IMR-90 (cell line): Measurements from ENCODE around the gene LZTS3. TPM values are rescaled to one million over a fixed set of nuclear protein-coding genes. Genes with fewer than 3 reads are reported as not detected.

Experiments used
- ATAC-seq: fragments of 200-7000 bp; cut with Tn5 transposase; 2 replicates; pipeline ENCODE4 v1.9.1; 2020; ENCODE audit warnings: low read depth, mild to moderate bottlenecking, moderate library complexity
- BruUV-seq: library from RNA; stranded (reverse); fragments of 400-500 nt; replicated peaks from 2 replicates; lab custom pipeline; 2021; lab: Mats Ljungman, UMichigan
- CTCF ChIA-PET: fragments of 300-600 bp; formaldehyde crosslinking; extraction: SDS; loops from one replicate; lab custom pipeline; 2021; ENCODE audit warnings: antibody characterized with exemption; lab: Yijun Ruan, JAX
- POLR2A ChIA-PET: fragments of 300-600 bp; sonication (Branson Sonifier 250); formaldehyde crosslinking; loops from one replicate; lab custom pipeline; 2022; ENCODE audit warnings: antibody characterized with exemption; ENCODE audit not compliant: unreplicated experiment; lab: Charles Lee
- DNase-seq: peaks from one replicate; pipeline ENCODE4 v3.0.0; 2013
- H2AFZ ChIP-seq: replicated peaks from 2 replicates; pipeline ENCODE3; 2013; ENCODE audit warnings: low read length, mild to moderate bottlenecking; ENCODE audit not compliant: poor library complexity
- H2AK5ac ChIP-seq: 2 replicates; pipeline ENCODE4 v1.6.1; 2013; ENCODE audit warnings: low read depth, low read length, inconsistent platforms
- H2AK9ac ChIP-seq: replicated peaks from 2 replicates; pipeline ENCODE3; 2013; ENCODE audit warnings: mild to moderate bottlenecking, low read depth, low read length, moderate library complexity; ENCODE audit not compliant: poor library complexity
- H2BK120ac ChIP-seq: 2 replicates; pipeline ENCODE4 v1.6.1; 2013; ENCODE audit warnings: low read depth, low read length, inconsistent platforms
- H2BK15ac ChIP-seq: 3 replicates; pipeline ENCODE4 v1.6.1; 2013; ENCODE audit warnings: low read depth, low read length, inconsistent platforms
- H2BK20ac ChIP-seq: 2 replicates; pipeline ENCODE4 v1.6.1; 2013; ENCODE audit warnings: low read depth, mild to moderate bottlenecking, inconsistent platforms, low read length, moderate library complexity
- H2BK5ac ChIP-seq: 2 replicates; pipeline ENCODE4 v1.6.1; 2013; ENCODE audit warnings: mild to moderate bottlenecking, low read depth, low read length, inconsistent platforms; ENCODE audit not compliant: poor library complexity, severe bottlenecking
- H3K14ac ChIP-seq: replicated peaks from 2 replicates; pipeline ENCODE4 v1.6.1; 2013; ENCODE audit warnings: low read depth, low read length, inconsistent platforms
- H3K18ac ChIP-seq: 2 replicates; pipeline ENCODE4 v1.6.1; 2013; ENCODE audit warnings: low read depth, low read length, control low read depth
- H3K23ac ChIP-seq: 2 replicates; pipeline ENCODE4 v1.6.1; 2013; ENCODE audit warnings: low read depth, low read length, inconsistent platforms
- H3K27ac ChIP-seq: 2 replicates; pipeline ENCODE4 v1.5.1; 2013; ENCODE audit warnings: mild to moderate bottlenecking, control low read depth, low read length; ENCODE audit not compliant: insufficient read depth
- H3K27me3 ChIP-seq: 2 replicates; pipeline ENCODE4 v1.6.1; 2013; ENCODE audit warnings: low read length; ENCODE audit not compliant: control insufficient read depth, insufficient read depth
- H3K36me3 ChIP-seq: 2 replicates; pipeline ENCODE4 v1.6.1; 2013; ENCODE audit warnings: low read length, mixed read lengths; ENCODE audit not compliant: control insufficient read depth, insufficient read depth
- H3K4ac ChIP-seq: 2 replicates; pipeline ENCODE4 v1.6.1; 2013; ENCODE audit warnings: low read depth, low read length, inconsistent platforms
- H3K4me1 ChIP-seq: 2 replicates; pipeline ENCODE4 v1.6.1; 2013; ENCODE audit warnings: low read length, mixed read lengths; ENCODE audit not compliant: control insufficient read depth, insufficient read depth
- H3K4me2 ChIP-seq: 2 replicates; pipeline ENCODE4 v1.6.1; 2013; ENCODE audit warnings: low read depth, mild to moderate bottlenecking, control low read depth, low read length, moderate library complexity
- H3K4me3 ChIP-seq: 2 replicates; pipeline ENCODE4 v1.5.1; 2013; ENCODE audit warnings: low read depth, mild to moderate bottlenecking, control low read depth, low read length, moderate library complexity; ENCODE audit not compliant: insufficient read depth
- H3K56ac ChIP-seq: 2 replicates; pipeline ENCODE4 v1.6.1; 2013; ENCODE audit warnings: low read length, inconsistent platforms; ENCODE audit not compliant: insufficient read depth; ENCODE audit errors: extremely low read depth
- H3K79me1 ChIP-seq, 2 experiments: 2 replicates each; pipeline ENCODE4 v1.6.1; 2013; ENCODE audit warnings: low read length in 2 of 2, inconsistent platforms in 1 of 2, low read depth in 1 of 2
- H3K9ac ChIP-seq: 2 replicates; pipeline ENCODE4 v1.6.1; 2013; ENCODE audit warnings: low read depth, low read length, control low read depth
- H3K9me1 ChIP-seq: 2 replicates; pipeline ENCODE4 v1.6.1; 2013; ENCODE audit warnings: low read length, inconsistent platforms; ENCODE audit not compliant: insufficient read depth
- H3K9me3 ChIP-seq: 2 replicates; pipeline ENCODE4 v1.6.1; 2013; ENCODE audit warnings: low read length; ENCODE audit not compliant: control insufficient read depth, insufficient read depth
- H4K20me1 ChIP-seq: 2 replicates; pipeline ENCODE4 v1.6.1; 2013; ENCODE audit warnings: low read length, inconsistent platforms; ENCODE audit not compliant: insufficient read depth
- H4K5ac ChIP-seq: 2 replicates; pipeline ENCODE4 v1.6.1; 2013; ENCODE audit warnings: mild to moderate bottlenecking, low read depth, low read length, control low read depth
- H4K8ac ChIP-seq, 2 experiments: 2 replicates each; pipeline ENCODE4 v1.6.1; 2013; ENCODE audit warnings: low read depth in 2 of 2, low read length in 2 of 2, control low read depth in 1 of 2, inconsistent platforms in 1 of 2
- H4K91ac ChIP-seq: 2 replicates; pipeline ENCODE4 v1.6.1; 2013; ENCODE audit warnings: low read depth, low read length, inconsistent platforms; ENCODE audit not compliant: insufficient read depth
- BHLHE40 ChIP-seq: fragments of 150-350 bp; IDR thresholded peaks from 2 replicates; pipeline ENCODE4 v1.6.1; 2016; ENCODE audit warnings: mild to moderate bottlenecking, low read depth, low read length
- CEBPB ChIP-seq: IDR thresholded peaks from 2 replicates; pipeline ENCODE4 v1.6.1; 2012; ENCODE audit warnings: low read depth, low read length, improper control_type of control experiment
- CHD1 ChIP-seq: IDR thresholded peaks from 2 replicates; pipeline ENCODE4 v1.6.1; 2012; ENCODE audit warnings: low read depth, low read length, improper control_type of control experiment
- ELK1 ChIP-seq: fragments of 150-350 bp; IDR thresholded peaks from 2 replicates; pipeline ENCODE4 v1.6.1; 2016; ENCODE audit warnings: low read depth, mild to moderate bottlenecking, low read length, moderate library complexity, borderline replicate concordance
- FOS ChIP-seq: fragments of 150-350 bp; IDR thresholded peaks from 2 replicates; pipeline ENCODE4 v1.6.1; 2016; ENCODE audit warnings: low read depth, low read length
- MAFK ChIP-seq: IDR thresholded peaks from 2 replicates; pipeline ENCODE4 v1.6.1; 2012; ENCODE audit warnings: low read depth, low read length, improper control_type of control experiment
- MAZ ChIP-seq: IDR thresholded peaks from 2 replicates; pipeline ENCODE4 v1.6.1; 2012; ENCODE audit warnings: low read depth, mild to moderate bottlenecking, low read length, improper control_type of control experiment, moderate library complexity, borderline replicate concordance
- MXI1 ChIP-seq: IDR thresholded peaks from 2 replicates; pipeline ENCODE4 v1.6.1; 2012; ENCODE audit warnings: low read depth, mild to moderate bottlenecking, low read length, moderate library complexity, borderline replicate concordance
- NFE2L2 ChIP-seq: fragments of 150-350 bp; IDR thresholded peaks from 2 replicates; pipeline ENCODE4 v1.6.1; 2016; ENCODE audit warnings: low read depth, mild to moderate bottlenecking, low read length
- POLR2A ChIP-seq: IDR thresholded peaks from 2 replicates; pipeline ENCODE4 v1.6.1; 2012; ENCODE audit warnings: mild to moderate bottlenecking, low read depth, low read length
- RAD21 ChIP-seq: IDR thresholded peaks from 2 replicates; pipeline ENCODE4 v1.6.1; 2012; ENCODE audit warnings: low read length, improper control_type of control experiment
- RCOR1 ChIP-seq: IDR thresholded peaks from 2 replicates; pipeline ENCODE4 v1.6.1; 2012; ENCODE audit warnings: mild to moderate bottlenecking, low read length, improper control_type of control experiment; ENCODE audit not compliant: insufficient replicate concordance
- RFX5 ChIP-seq: IDR thresholded peaks from 2 replicates; pipeline ENCODE4 v1.8.0; 2012; ENCODE audit warnings: low read depth, mild to moderate bottlenecking, low read length, moderate library complexity
- SMC3 ChIP-seq: fragments of 150-350 bp; IDR thresholded peaks from 2 replicates; pipeline ENCODE4 v1.6.1; 2016; ENCODE audit warnings: low read depth, mild to moderate bottlenecking, antibody characterized with exemption, low read length, moderate library complexity
- USF2 ChIP-seq: fragments of 150-350 bp; IDR thresholded peaks from 2 replicates; pipeline ENCODE4 v1.6.1; 2017; ENCODE audit warnings: mild to moderate bottlenecking, antibody characterized with exemption, low read length, low read depth
- WGBS, 2 experiments: methylation state at CpG; one replicate each; pipeline versions ENCODE4 v1.1.5 to v1.1.7; 2013; ENCODE audit warnings: missing lambda C conversion rate in 2 of 2; ENCODE audit not compliant: insufficient read length in 1 of 2; ENCODE audit errors: extremely low coverage in 2 of 2; 5-methylcytosine and 5-hydroxymethylcytosine counted together
- dilution Hi-C: fragments of 300-500 bp; cut with HindIII; formaldehyde crosslinking; loops from one replicate; pipeline ENCODE4 v1.14.3; 2018; ENCODE audit warnings: low sequenced_read_pairs; ENCODE audit not compliant: unreplicated experiment
- in situ Hi-C: fragments of 300-500 bp; cut with MboI; formaldehyde crosslinking; loops from 3 replicates; pipeline ENCODE4 v1.14.3; 2019; ENCODE audit warnings: low sequenced_read_pairs, inconsistent platforms, mixed read lengths
- intact Hi-C: fragments of 100-400 bp; cut with micrococcal nuclease; formaldehyde crosslinking; loops from 2 replicates; pipeline ENCODE4 v1.10.0; 2022
- polyA plus RNA-seq, 3 experiments: library from polyadenylated mRNA; depleted of rRNA; stranded (reverse); fragments of >200 nt; gene quantifications; 2 replicates each; pipeline ENCODE4 v1.2.3, GENCODE V29; 2012; ENCODE audit warnings: low replicate concordance in 1 of 3
- total RNA-seq: library from RNA; depleted of rRNA; stranded (reverse); fragments of >200 nt; gene quantifications from 2 replicates; pipeline ENCODE4 v1.2.3, GENCODE V29; 2012
- TF ChIP-seq, protein P1 (sequence below): conservative IDR thresholded peaks from 2 replicates; pipeline ENCODE4 v1.5.1; 2012; ENCODE audit warnings: mild to moderate bottlenecking, low read depth, low read length, improper control_type of control experiment

LZTS3 gene
- total and polyA plus RNA-seq, 2 of the 4 experiments (the other 2 are of a cell fraction): 1.4 to 3.2 TPM

GRCh38 chr20:3199206-3199605 lies 25.9 kb upstream of the LZTS3 start:
- H2BK120ac ChIP-seq: no peak overlapping the region
- no peak overlapping the region for H3K14ac ChIP-seq
- H2BK5ac ChIP-seq: no peak overlapping the region
- ATAC-seq (no peak), DNase-seq (no peak)
- ChIA-PET CTCF (interaction anchor here (0.9 kb wide), 1 partner anchor 146 kb away, joined by 3 read pairs; no protein-coding TSS in a partner anchor), POLR2A (no interaction called here)
- 100% methylated on average over 1 of the region's 2 CpGs; no CpG with 5 or more reads in 1 of the 2 experiments for WGBS, 2 experiments
- H3K4me3 ChIP-seq: no peak overlapping the region
- H4K5ac ChIP-seq: no peak overlapping the region
- H2AK5ac ChIP-seq: no peak overlapping the region
- H3K9ac ChIP-seq: no peak overlapping the region
- no peak overlapping the region for H3K18ac ChIP-seq
- no peaks in the 10 kb centered on the region for H3K27me3 ChIP-seq
- H3K4me2 ChIP-seq: no peak overlapping the region
- H3K9me1 ChIP-seq: 0 out of 2 replicates have a peak, but pooled peaks cover 3% of the 10 kb centered on the region
- no peak overlapping the region for H2AFZ ChIP-seq
- H3K27ac ChIP-seq: no peak overlapping the region
- H3K23ac ChIP-seq: no peak overlapping the region
- H2BK20ac ChIP-seq: no peak overlapping the region
- BruUV-seq: no TSS peak
- intact Hi-C loops: no loop called here
- H4K8ac ChIP-seq: no peak overlapping the region
- H3K9me3 ChIP-seq: no peaks in the 10 kb centered on the region
- peaks cover 38% of the 10 kb centered on the region for H3K36me3 ChIP-seq
- peaks cover 19 to 23% of the 10 kb centered on the region in 2 experiments for H3K79me1 ChIP-seq
- H4K91ac ChIP-seq: no peak overlapping the region
- dilution Hi-C loops: no loop called here
- peaks cover 7% of the 10 kb centered on the region for H3K4me1 ChIP-seq
- H2BK15ac ChIP-seq: no peak overlapping the region
- in situ Hi-C loops: no loop called here
- TF ChIP-seq POLR2A (no peak), MAFK (no peak), SMC3 (no peak), FOS (no peak), CEBPB (no peak), BHLHE40 (no peak), RCOR1 (no peak), USF2 (no peak), MAZ (no peak), NFE2L2 (no peak), ELK1 (no peak), CHD1 (no peak), RAD21 (no peak), MXI1 (no peak), RFX5 (no peak)
- TF ChIP-seq, protein P1, sequence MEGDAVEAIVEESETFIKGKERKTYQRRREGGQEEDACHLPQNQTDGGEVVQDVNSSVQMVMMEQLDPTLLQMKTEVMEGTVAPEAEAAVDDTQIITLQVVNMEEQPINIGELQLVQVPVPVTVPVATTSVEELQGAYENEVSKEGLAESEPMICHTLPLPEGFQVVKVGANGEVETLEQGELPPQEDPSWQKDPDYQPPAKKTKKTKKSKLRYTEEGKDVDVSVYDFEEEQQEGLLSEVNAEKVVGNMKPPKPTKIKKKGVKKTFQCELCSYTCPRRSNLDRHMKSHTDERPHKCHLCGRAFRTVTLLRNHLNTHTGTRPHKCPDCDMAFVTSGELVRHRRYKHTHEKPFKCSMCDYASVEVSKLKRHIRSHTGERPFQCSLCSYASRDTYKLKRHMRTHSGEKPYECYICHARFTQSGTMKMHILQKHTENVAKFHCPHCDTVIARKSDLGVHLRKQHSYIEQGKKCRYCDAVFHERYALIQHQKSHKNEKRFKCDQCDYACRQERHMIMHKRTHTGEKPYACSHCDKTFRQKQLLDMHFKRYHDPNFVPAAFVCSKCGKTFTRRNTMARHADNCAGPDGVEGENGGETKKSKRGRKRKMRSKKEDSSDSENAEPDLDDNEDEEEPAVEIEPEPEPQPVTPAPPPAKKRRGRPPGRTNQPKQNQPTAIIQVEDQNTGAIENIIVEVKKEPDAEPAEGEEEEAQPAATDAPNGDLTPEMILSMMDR: no peak
- no peak overlapping the region for H2AK9ac ChIP-seq
- H4K20me1 ChIP-seq: no peaks in the 10 kb centered on the region
- H3K4ac ChIP-seq: no peak overlapping the region
- H3K56ac ChIP-seq: no peak overlapping the region
